ENCODE results near the gene PLK1. TPM values are rescaled to one million over a fixed set of nuclear protein-coding genes. Genes with fewer than 3 reads are reported as not detected.
A peak's percentile ranks its signal among the peaks of the same experiment; 100 is the strongest.

Gene PLK1
- total and polyA plus RNA-seq, 2 of the 13 experiments (the other 11 are each of a cell fraction or from before 2014, with no cell fraction given), result 71.5 to 76.3 TPM

- TF ChIP-seq ZNF318 (CRISPR knock-in tag; IDR thresholded peaks at IDR 0.05), result no peak
- TF ChIP-seq TSC22D2 (CRISPR knock-in tag; IDR thresholded peaks at IDR 0.05; ENCODE audit: borderline replicate concordance), result no peak
- TF ChIP-seq ZNF761 (CRISPR knock-in tag; conservative IDR thresholded peaks at IDR 0.05), result 0 out of 2 replicates have a peak, but pooled peaks have one; percentile 36
- TF ChIP-seq CREM (IDR thresholded peaks at IDR 0.05), result no peak
- TF ChIP-seq CREM (CRISPR knock-in tag; IDR thresholded peaks at IDR 0.05), result no peak
- TF ChIP-seq STAT5B (CRISPR knock-in tag; IDR thresholded peaks at IDR 0.05), result no peak
- TF ChIP-seq GRHL1 (CRISPR knock-in tag; conservative IDR thresholded peaks at IDR 0.05), result no peak
- peak; percentile 34; the same call in 1 of the 2 replicates for TF ChIP-seq ZNF644 (CRISPR knock-in tag; IDR thresholded peaks at IDR 0.05; ENCODE audit: low read depth)
- peak; percentile 71; the same call in 1 of the 2 replicates for TF ChIP-seq THRA (CRISPR knock-in tag; IDR thresholded peaks at IDR 0.05; ENCODE audit: borderline replicate concordance)
- TF ChIP-seq BATF2 (CRISPR knock-in tag; IDR thresholded peaks at IDR 0.05), result no peak
- TF ChIP-seq PBX2 (CRISPR knock-in tag; IDR thresholded peaks at IDR 0.05), result no peak
- no peak for TF ChIP-seq ZNF136 (CRISPR knock-in tag; IDR thresholded peaks at IDR 0.05; ENCODE audit: low read depth)
- no peak for TF ChIP-seq POGK (CRISPR knock-in tag; conservative IDR thresholded peaks at IDR 0.05)
These were observed 26.3 kb downstream of the PLK1 start (continued) for GRCh38 chr16:23704772-23705516.

All from HepG2 (cell line).